Neural cell (in vitro differentiated cells): Measurements from ENCODE around the gene ATL2. TPM values are rescaled to one million over a fixed set of nuclear protein-coding genes. Genes with fewer than 3 reads are reported as not detected.

ENCODE experiments used
- H2AFZ ChIP-seq: fragments of 200-600, 300-800 bp; sonication (generic), shearing (Covaris generic); 2 replicates; pipeline ENCODE4 v1.6.0; 2014; ENCODE audit warnings: low read depth, mild to moderate bottlenecking, antibody characterized with exemption, low read length, moderate library complexity
- H3F3A ChIP-seq: fragments of 200-600 bp; shearing (Covaris generic); 2 replicates; pipeline ENCODE4 v1.6.1; 2016; ENCODE audit warnings: mild to moderate bottlenecking, moderate library complexity, mixed read lengths, antibody characterized with exemption, low read length; ENCODE audit not compliant: insufficient read depth, poor library complexity, severe bottlenecking
- H3K27ac ChIP-seq: fragments of 200-600, 300-800 bp; sonication (generic), shearing (Covaris generic); 2 replicates; pipeline ENCODE4 v1.5.1; 2014; ENCODE audit warnings: mild to moderate bottlenecking, low read length, moderate library complexity
- H3K27me3 ChIP-seq: fragments of 300-800, 200-600 bp; sonication (generic), shearing (Covaris generic); 2 replicates; pipeline ENCODE4 v1.6.0; 2014; ENCODE audit warnings: mild to moderate bottlenecking, low read depth, low read length, moderate library complexity; ENCODE audit not compliant: insufficient read depth
- H3K36me3 ChIP-seq: fragments of 300-800, 200-600 bp; sonication (generic), shearing (Covaris generic); 2 replicates; pipeline ENCODE4 v1.5.1; 2014; ENCODE audit warnings: mild to moderate bottlenecking, antibody characterized with exemption, low read length, moderate library complexity; ENCODE audit not compliant: insufficient read depth
- H3K4me2 ChIP-seq: fragments of 300-800, 200-600 bp; sonication (generic), shearing (Covaris generic); 2 replicates; pipeline ENCODE4 v1.6.0; 2014; ENCODE audit warnings: mild to moderate bottlenecking, low read length
- H3K4me3 ChIP-seq: fragments of 300-800, 200-600 bp; sonication (generic), shearing (Covaris generic); 2 replicates; pipeline ENCODE4 v1.5.1; 2014; ENCODE audit warnings: mild to moderate bottlenecking, low read length, moderate library complexity
- H3K79me2 ChIP-seq: fragments of 200-600 bp; shearing (Covaris generic); replicated peaks from 2 replicates; pipeline ENCODE4 v1.6.0; 2014; ENCODE audit warnings: mild to moderate bottlenecking, low read length, moderate library complexity; ENCODE audit not compliant: insufficient read depth
- H3K9ac ChIP-seq: fragments of 300-800, 200-600 bp; sonication (generic), shearing (Covaris generic); 2 replicates; pipeline ENCODE4 v1.6.1; 2016; ENCODE audit warnings: mild to moderate bottlenecking, low read length, mixed read lengths
- H3K9me2 ChIP-seq: fragments of 200-600 bp; shearing (Covaris generic); 2 replicates; pipeline ENCODE4 v1.6.1; 2016; ENCODE audit warnings: mild to moderate bottlenecking, low read length, mixed read lengths; ENCODE audit not compliant: insufficient read depth
- H3K9me3 ChIP-seq: fragments of 200-600, 300-800 bp; sonication (generic), shearing (Covaris generic); 2 replicates; pipeline ENCODE4 v1.6.1; 2016; ENCODE audit warnings: mild to moderate bottlenecking, mixed run types, low read length, moderate library complexity, mixed read lengths
- H4K20me1 ChIP-seq: fragments of 200-600 bp; shearing (Covaris generic); 2 replicates; pipeline ENCODE4 v1.6.1; 2016; ENCODE audit warnings: mild to moderate bottlenecking, mixed run types; ENCODE audit not compliant: insufficient read depth
- EP300 ChIP-seq: fragments of 450-650 bp; conservative IDR thresholded peaks from 2 replicates; pipeline ENCODE4 v1.6.1; 2014; ENCODE audit warnings: antibody characterized with exemption, mild to moderate bottlenecking, moderate library complexity; ENCODE audit not compliant: poor library complexity, severe bottlenecking
- EZH2 ChIP-seq: fragments of 200-600, 300-800 bp; shearing (Covaris generic), sonication (generic); IDR thresholded peaks from 2 replicates; pipeline ENCODE4 v1.6.1; 2014; ENCODE audit warnings: antibody characterized with exemption, low read length, borderline replicate concordance, mild to moderate bottlenecking; ENCODE audit not compliant: insufficient read depth, poor library complexity, severe bottlenecking
- MXI1 ChIP-seq: fragments of 450-650 bp; conservative IDR thresholded peaks from 2 replicates; pipeline ENCODE4 v1.6.1; 2014; ENCODE audit warnings: antibody characterized with exemption, mild to moderate bottlenecking; ENCODE audit not compliant: poor library complexity, severe bottlenecking
- POLR2AphosphoS5 ChIP-seq: IDR thresholded peaks from 2 replicates; pipeline ENCODE4 v1.6.1; 2012
- RAD21 ChIP-seq: fragments of 450-650 bp; conservative IDR thresholded peaks from 2 replicates; pipeline ENCODE4 v1.6.1; 2014; ENCODE audit warnings: antibody characterized with exemption, mild to moderate bottlenecking, moderate library complexity
- REST ChIP-seq: IDR thresholded peaks from 2 replicates; pipeline ENCODE4 v1.6.1; 2012; ENCODE audit warnings: borderline replicate concordance
- SMC3 ChIP-seq: fragments of 450-650 bp; conservative IDR thresholded peaks from 2 replicates; pipeline ENCODE4 v1.6.1; 2014; ENCODE audit warnings: antibody characterized with exemption, mild to moderate bottlenecking, moderate library complexity; ENCODE audit not compliant: poor library complexity
- TAF1 ChIP-seq: IDR thresholded peaks from 2 replicates; pipeline ENCODE4 v1.6.1; 2012; ENCODE audit warnings: low read depth
- polyA plus RNA-seq: library from polyadenylated mRNA; depleted of rRNA; stranded (reverse); fragments of >200 nt; gene quantifications from 2 replicates; pipeline ENCODE4 v1.2.3, GENCODE V29; 2014
- TF ChIP-seq, protein P1 (sequence below): fragments of 450-650 bp; IDR thresholded peaks from 2 replicates; pipeline ENCODE4 v1.5.1; 2014; ENCODE audit warnings: antibody characterized with exemption, mild to moderate bottlenecking, moderate library complexity; ENCODE audit not compliant: poor library complexity, severe bottlenecking

The ATL2 gene
- polyA plus RNA-seq, 1 donor from 2014 or later: 66.8 TPM

- Histone ChIP-seq H3K4me2 (no peak overlapping the region), H2AFZ (no peak overlapping the region), H3K9me3 (no peaks in the 10 kb centered on the region), H3K79me2 (no peaks in the 10 kb centered on the region), H3K27me3 (no peaks in the 10 kb centered on the region), H4K20me1 (no peaks in the 10 kb centered on the region), H3K27ac (no peak overlapping the region), H3F3A (no peaks in the 10 kb centered on the region), H3K4me3 (no peak overlapping the region), H3K36me3 (no peaks in the 10 kb centered on the region), H3K9ac (no peak overlapping the region), H3K9me2 (no peaks in the 10 kb centered on the region)
- TF ChIP-seq REST (no peak), MXI1 (no peak), TAF1 (no peak), RAD21 (no peak), POLR2AphosphoS5 (no peak), EZH2 (no peak), EP300 (no peak)
Observed at GRCh38 chr2:38263293-38263692, 113.8 kb downstream of the ATL2 start.

- Histone ChIP-seq H3K4me3 (no peak overlapping the region), H3K4me2 (no peak overlapping the region), H3K9me2 (no peaks in the 10 kb centered on the region), H3K9ac (no peak overlapping the region), H3K27ac (no peak overlapping the region), H3F3A (no peaks in the 10 kb centered on the region), H2AFZ (no peak overlapping the region), H3K27me3 (no peaks in the 10 kb centered on the region), H4K20me1 (no peaks in the 10 kb centered on the region), H3K79me2 (no peaks in the 10 kb centered on the region), H3K36me3 (no peaks in the 10 kb centered on the region), H3K9me3 (no peaks in the 10 kb centered on the region)
- TF ChIP-seq SMC3 (no peak), EZH2 (no peak), REST (no peak), TAF1 (no peak), RAD21 (no peak), MXI1 (no peak), POLR2AphosphoS5 (no peak), EP300 (no peak)
- TF ChIP-seq, protein P1, sequence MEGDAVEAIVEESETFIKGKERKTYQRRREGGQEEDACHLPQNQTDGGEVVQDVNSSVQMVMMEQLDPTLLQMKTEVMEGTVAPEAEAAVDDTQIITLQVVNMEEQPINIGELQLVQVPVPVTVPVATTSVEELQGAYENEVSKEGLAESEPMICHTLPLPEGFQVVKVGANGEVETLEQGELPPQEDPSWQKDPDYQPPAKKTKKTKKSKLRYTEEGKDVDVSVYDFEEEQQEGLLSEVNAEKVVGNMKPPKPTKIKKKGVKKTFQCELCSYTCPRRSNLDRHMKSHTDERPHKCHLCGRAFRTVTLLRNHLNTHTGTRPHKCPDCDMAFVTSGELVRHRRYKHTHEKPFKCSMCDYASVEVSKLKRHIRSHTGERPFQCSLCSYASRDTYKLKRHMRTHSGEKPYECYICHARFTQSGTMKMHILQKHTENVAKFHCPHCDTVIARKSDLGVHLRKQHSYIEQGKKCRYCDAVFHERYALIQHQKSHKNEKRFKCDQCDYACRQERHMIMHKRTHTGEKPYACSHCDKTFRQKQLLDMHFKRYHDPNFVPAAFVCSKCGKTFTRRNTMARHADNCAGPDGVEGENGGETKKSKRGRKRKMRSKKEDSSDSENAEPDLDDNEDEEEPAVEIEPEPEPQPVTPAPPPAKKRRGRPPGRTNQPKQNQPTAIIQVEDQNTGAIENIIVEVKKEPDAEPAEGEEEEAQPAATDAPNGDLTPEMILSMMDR: no peak
Observed at GRCh38 chr2:38262069-38262871, 114.8 kb downstream of the ATL2 start.
